NCI-H1694 treated with DMSO at 0.1 percent for 48 hours (cell line): ENCODE results near the gene GHSR.

ENCODE experiments used
- DNase-seq: peaks from one replicate; lab custom pipeline; 2025; lab: John Stamatoyannopoulos, UW

Gene GHSR

GRCh38 chr3:172437713-172438112 is 10.5 kb downstream of the GHSR start:
- no peak for DNase-seq

GRCh38 chr3:172415323-172415722 is 32.9 kb downstream of the GHSR start:
- no peak for DNase-seq

- DNase-seq: no peak
Observed at GRCh38 chr3:172411478-172411947, 36.7 kb downstream of the GHSR start.

- DNase-seq: no peak
Observed at GRCh38 chr3:172410702-172411477, 37.4 kb downstream of the GHSR start.

GRCh38 chr3:172407872-172408271 is 40.4 kb downstream of the GHSR start:
- no peak for DNase-seq

- no peak for DNase-seq
Observed at GRCh38 chr3:172405914-172406313, 42.3 kb downstream of the GHSR start.

GRCh38 chr3:172404237-172404962 is 43.9 kb downstream of the GHSR start:
- no peak for DNase-seq

- no peak for DNase-seq
Observed at GRCh38 chr3:172402892-172403643, 45.2 kb downstream of the GHSR start.

GRCh38 chr3:172402090-172402489 is 46.2 kb downstream of the GHSR start:
- DNase-seq: no peak

- DNase-seq: no peak
Observed at GRCh38 chr3:172398484-172398883, 49.8 kb downstream of the GHSR start.

GRCh38 chr3:172397716-172398405 is 50.4 kb downstream of the GHSR start:
- DNase-seq: no peak

- DNase-seq: no peak
Observed at GRCh38 chr3:172396400-172396799, 51.9 kb downstream of the GHSR start.

- no peak for DNase-seq
Observed at GRCh38 chr3:172394692-172395091, 53.6 kb downstream of the GHSR start.
